HepG2 (cell line): ENCODE results near the gene PAFAH1B2. TPM values are rescaled to one million over a fixed set of nuclear protein-coding genes. Genes with fewer than 3 reads are reported as not detected.
A peak's percentile ranks its signal among the peaks of the same experiment; 100 is the strongest.

Experiments
- AGO2 ChIP-seq: fragments of 200-400 bp; formaldehyde crosslinking; optimal IDR thresholded peaks from 2 replicates; pipeline ENCODE3; 2017; ENCODE audit warnings: mild to moderate bottlenecking, low read depth, low read length, moderate library complexity
- ARID2 ChIP-seq: sonication (generic); formaldehyde crosslinking; IDR thresholded peaks from 2 replicates; pipeline ENCODE4 v1.8.1; 2022; ENCODE audit warnings: mild to moderate bottlenecking, missing genetic modification reagents, borderline replicate concordance
- ATF2 ChIP-seq: sonication (generic); formaldehyde crosslinking; IDR thresholded peaks from 2 replicates; pipeline ENCODE4 v1.4.0; 2020; ENCODE audit warnings: missing genetic modification reagents
- ELK4 ChIP-seq: sonication (generic); formaldehyde crosslinking; IDR thresholded peaks from 2 replicates; pipeline ENCODE4 v1.9.0; 2021; ENCODE audit warnings: missing genetic modification reagents, borderline replicate concordance
- FOXP1 ChIP-seq, 2 experiments: fragments of 450-650 bp in 1 of 2; IDR thresholded peaks; 2 replicates each; pipeline ENCODE4 v1.6.1; 2017 to 2018; ENCODE audit warnings: antibody characterized with exemption in 1 of 2
- HINFP ChIP-seq: sonication (generic); formaldehyde crosslinking; IDR thresholded peaks from 2 replicates; pipeline ENCODE4 v1.4.0; 2020; ENCODE audit warnings: low read depth, mild to moderate bottlenecking, missing genetic modification reagents
- IRX3 ChIP-seq: sonication (generic); formaldehyde crosslinking; IDR thresholded peaks from 2 replicates; pipeline ENCODE4 v1.8.1; 2023; ENCODE audit warnings: mild to moderate bottlenecking, low read depth, missing genetic modification reagents, borderline replicate concordance
- KLF15 ChIP-seq: sonication (generic); formaldehyde crosslinking; IDR thresholded peaks from 2 replicates; pipeline ENCODE4 v1.8.1; 2023; ENCODE audit warnings: borderline replicate concordance, mild to moderate bottlenecking, inconsistent platforms, missing genetic modification reagents, mixed read lengths
- MAZ ChIP-seq, 2 experiments: sonication (generic) in 1 of 2; formaldehyde crosslinking in 1 of 2; IDR thresholded peaks; 2 replicates each; pipeline versions ENCODE4 v1.5.0 to v1.6.1; 2012 to 2020; ENCODE audit warnings: low read depth in 2 of 2, mild to moderate bottlenecking in 2 of 2, borderline replicate concordance in 1 of 2, improper control_type of control experiment in 1 of 2, low read length in 1 of 2, missing genetic modification reagents in 1 of 2, moderate library complexity in 1 of 2
- MLX ChIP-seq: IDR thresholded peaks from 2 replicates; pipeline ENCODE4 v1.6.1; 2016
- RBM39 ChIP-seq: fragments of 200-400 bp; formaldehyde crosslinking; IDR thresholded peaks from one replicate; pipeline ENCODE4 v1.6.1; 2018; ENCODE audit warnings: antibody characterized with exemption, mild to moderate bottlenecking, low read depth, low read length; ENCODE audit not compliant: poor library complexity, severe bottlenecking
- REPIN1 ChIP-seq: sonication (generic); formaldehyde crosslinking; IDR thresholded peaks from 2 replicates; pipeline ENCODE4 v1.8.0; 2022; ENCODE audit warnings: missing genetic modification reagents, low read depth, mild to moderate bottlenecking, borderline replicate concordance
- SRSF4 ChIP-seq: fragments of 200-400 bp; formaldehyde crosslinking; IDR thresholded peaks from one replicate; pipeline ENCODE4 v1.6.1; 2018; ENCODE audit warnings: mild to moderate bottlenecking, low read depth, low read length, moderate library complexity; ENCODE audit not compliant: poor library complexity, severe bottlenecking
- TFDP2 ChIP-seq: sonication (generic); formaldehyde crosslinking; IDR thresholded peaks from 2 replicates; pipeline ENCODE4 v1.4.0; 2020; ENCODE audit warnings: missing genetic modification reagents
- XRCC5 ChIP-seq: fragments of 200-400 bp; formaldehyde crosslinking; optimal IDR thresholded peaks from 2 replicates; pipeline ENCODE3; 2017; ENCODE audit warnings: mild to moderate bottlenecking, low read length
- ZFY ChIP-seq: sonication (generic); formaldehyde crosslinking; IDR thresholded peaks from 2 replicates; pipeline ENCODE4 v1.4.0; 2020; ENCODE audit warnings: missing genetic modification reagents
- ZNF207 ChIP-seq: fragments of 450-650 bp; IDR thresholded peaks from 2 replicates; pipeline ENCODE4 v1.6.1; 2016; ENCODE audit warnings: antibody characterized with exemption, borderline replicate concordance
- ZNF713 ChIP-seq: sonication (generic); formaldehyde crosslinking; IDR thresholded peaks from 2 replicates; pipeline ENCODE4 v1.4.0; 2020; ENCODE audit warnings: mild to moderate bottlenecking, missing genetic modification reagents
- ZNF781 ChIP-seq: sonication (generic); formaldehyde crosslinking; IDR thresholded peaks from 2 replicates; pipeline ENCODE4 v1.5.1; 2020; ENCODE audit warnings: borderline replicate concordance, mild to moderate bottlenecking, missing genetic modification reagents; ENCODE audit errors: not compliant biosample characterization
- ZNF790 ChIP-seq: sonication (generic); formaldehyde crosslinking; IDR thresholded peaks from 2 replicates; pipeline ENCODE4 v1.8.0; 2022; ENCODE audit warnings: missing genetic modification reagents, mild to moderate bottlenecking, borderline replicate concordance
- polyA plus RNA-seq, 8 experiments: library from polyadenylated mRNA; depleted of rRNA in 3 of 8; stranded (reverse) in 7 of 8; unstranded in 1 of 8; fragments of >200 nt; fragmentation: Illumina TruSeq in 4 of 8; extraction: Trizol in 4 of 8; gene quantifications; 2 replicates each; pipeline versions ENCODE4 v1.2.1 to v1.2.3, GENCODE V29; 2011 to 2016; ENCODE audit warnings: low read depth in 4 of 8, missing spikeins in 1 of 8, mixed read lengths in 1 of 8; ENCODE audit not compliant: insufficient read depth in 1 of 8
- total RNA-seq, 5 experiments: library from RNA; depleted of rRNA; stranded (reverse); fragments of >200 nt; fragmentation: Illumina TruSeq; extraction: Trizol; gene quantifications; 2 replicates each; pipeline ENCODE4 v1.2.3, GENCODE V29; 2016; ENCODE audit warnings: low read depth in 1 of 5

Gene PAFAH1B2
- total and polyA plus RNA-seq, 2 of the 13 experiments (the other 11 are each of a cell fraction or from before 2014, with no cell fraction given): 28.8 to 104 TPM

- TF ChIP-seq ARID2 (CRISPR knock-in tag) (no peak), XRCC5 (no peak), ZFY (CRISPR knock-in tag) (peak; percentile 30), MAZ (IDR thresholded peaks at IDR 0.05; ENCODE audit: borderline replicate concordance, low read depth, low read length) (no peak), MAZ (CRISPR knock-in tag; IDR thresholded peaks at IDR 0.05; ENCODE audit: low read depth) (peak; percentile 15; the same call in 1 of the 2 replicates), FOXP1 (IDR thresholded peaks at IDR 0.05) (no peak), FOXP1 (CRISPR knock-in tag; IDR thresholded peaks at IDR 0.05) (no peak), KLF15 (CRISPR knock-in tag) (no peak), IRX3 (CRISPR knock-in tag) (no peak), HINFP (no peak), RBM39 (no peak), TFDP2 (CRISPR knock-in tag) (no peak), ELK4 (CRISPR knock-in tag) (no peak), ZNF713 (0 out of 2 replicates have a peak, but pooled peaks have one; percentile 14), ATF2 (CRISPR knock-in tag) (no peak), MLX (no peak), SRSF4 (no peak), ZNF790 (CRISPR knock-in tag) (no peak), ZNF781 (CRISPR knock-in tag) (no peak), REPIN1 (CRISPR knock-in tag) (no peak), ZNF207 (no peak), AGO2 (peak; percentile 35)
Measured at GRCh38 chr11:117097389-117098268, 46.5 kb upstream of the PAFAH1B2 start (continued).
